A673 (cell line): Measurements from ENCODE around the gene FARP1. TPM values are rescaled to one million over a fixed set of nuclear protein-coding genes. Genes with fewer than 3 reads are reported as not detected.

Experiments
- BruUV-seq: library from RNA; stranded (reverse); fragments of 400-500 nt; replicated peaks from 2 replicates; lab custom pipeline; 2021; lab: Mats Ljungman, UMichigan
- CTCF ChIA-PET: fragments of 300-600 bp; sonication (Branson Sonifier 250); formaldehyde crosslinking; loops from one replicate; lab custom pipeline; 2022; ENCODE audit warnings: antibody characterized with exemption; lab: Charles Lee
- POLR2A ChIA-PET: fragments of 300-600 bp; sonication (Branson Sonifier 250); formaldehyde crosslinking; loops from one replicate; lab custom pipeline; 2022; ENCODE audit warnings: antibody characterized with exemption; ENCODE audit not compliant: low non-redundant PET; lab: Charles Lee
- DNase-seq: peaks from one replicate; pipeline ENCODE4 v3.0.0-alpha.2; 2015; ENCODE audit warnings: low spot score
- H3K27ac ChIP-seq: fragments of 200-600 bp; sonication (generic); 2 replicates; pipeline ENCODE4 v1.5.1; 2016; ENCODE audit warnings: mixed run types, low read depth, mild to moderate bottlenecking, mixed read lengths, antibody characterized with exemption, low read length; ENCODE audit not compliant: poor library complexity, severe bottlenecking
- H3K27me3 ChIP-seq: fragments of 200-600 bp; sonication (generic); replicated peaks from 2 replicates; pipeline ENCODE4 v1.6.1; 2017; ENCODE audit warnings: mixed run types, low read depth, mild to moderate bottlenecking, mixed read lengths, antibody characterized with exemption, low read length; ENCODE audit not compliant: insufficient read depth, poor library complexity
- H3K36me3 ChIP-seq: fragments of 200-600 bp; sonication (generic); 2 replicates; pipeline ENCODE4 v1.6.1; 2016; ENCODE audit warnings: mixed run types, mild to moderate bottlenecking, mixed read lengths, antibody characterized with exemption, low read length; ENCODE audit not compliant: insufficient read depth, poor library complexity, severe bottlenecking
- H3K4me1 ChIP-seq: fragments of 200-600 bp; sonication (generic); 2 replicates; pipeline ENCODE4 v1.6.1; 2017; ENCODE audit warnings: mixed run types, mild to moderate bottlenecking, mixed read lengths, antibody characterized with exemption, low read length; ENCODE audit not compliant: insufficient read depth, poor library complexity, severe bottlenecking
- H3K4me3 ChIP-seq: fragments of 200-600 bp; sonication (generic); 2 replicates; pipeline ENCODE4 v1.5.1; 2016; ENCODE audit warnings: low read depth, mixed run types, mild to moderate bottlenecking, mixed read lengths, low read length; ENCODE audit not compliant: poor library complexity, severe bottlenecking
- H3K9me3 ChIP-seq: fragments of 200-600 bp; sonication (generic); 2 replicates; pipeline ENCODE4 v1.6.1; 2016; ENCODE audit warnings: mixed run types, low read depth, mild to moderate bottlenecking, mixed read lengths, antibody characterized with exemption, low read length; ENCODE audit not compliant: poor library complexity, severe bottlenecking
- CTCF ChIP-seq: fragments of 300-800, 200-600 bp; sonication (generic); conservative IDR thresholded peaks from 2 replicates; pipeline ENCODE4 v1.5.1; 2017; ENCODE audit warnings: low read depth, mild to moderate bottlenecking, antibody characterized with exemption, low read length, moderate library complexity, mixed read lengths
- EZH2 ChIP-seq: fragments of 200-600 bp; sonication (generic); IDR thresholded peaks from 2 replicates; pipeline ENCODE4 v1.6.1; 2017; ENCODE audit warnings: borderline replicate concordance, low read depth, mild to moderate bottlenecking, mixed read lengths, antibody characterized with exemption, low read length; ENCODE audit not compliant: poor library complexity, severe bottlenecking
- intact Hi-C: fragments of 100-400 bp; cut with micrococcal nuclease; formaldehyde crosslinking; loops from one replicate; pipeline ENCODE4 v1.10.0; 2022; ENCODE audit not compliant: unreplicated experiment
- total RNA-seq: library from RNA; stranded (reverse); gene quantifications from 2 replicates; pipeline ENCODE4 v1.2.3, GENCODE V29; 2021

Gene FARP1
- total RNA-seq, 1 experiment from 2014 or later = 177 TPM

DNA sequence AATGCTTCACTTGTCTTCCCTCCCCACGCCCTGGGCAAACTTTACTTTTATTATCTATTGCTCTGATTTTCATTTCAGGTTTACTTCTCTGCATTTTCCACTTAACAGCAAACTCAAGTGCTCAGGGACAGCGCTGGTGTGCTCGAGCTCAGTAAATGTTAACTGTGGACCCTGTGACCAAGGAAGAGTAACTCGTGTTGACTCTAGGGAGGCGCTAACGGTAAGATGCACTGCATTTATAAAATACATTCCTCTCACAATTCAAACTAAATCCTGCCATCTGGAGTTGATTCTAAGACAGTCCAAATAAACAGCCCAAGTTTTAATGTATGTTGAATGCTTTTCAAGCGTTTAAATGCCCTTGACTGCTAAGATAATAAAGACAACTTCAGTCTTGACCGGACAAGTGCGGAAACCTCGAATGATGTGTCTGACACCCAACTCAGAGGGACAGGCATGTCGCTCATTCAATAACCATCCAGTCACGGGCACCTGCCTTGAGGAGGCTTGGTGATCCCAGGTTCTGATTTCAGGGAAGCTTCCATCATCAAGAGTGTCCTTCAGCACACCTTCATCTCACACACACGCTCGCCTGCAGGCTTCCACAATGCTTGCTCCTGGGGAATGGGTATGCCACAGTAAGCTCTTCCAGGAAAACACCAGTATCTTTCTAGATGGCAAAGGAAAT, 340.9 kb downstream of the FARP1 start:
- POLR2A ChIA-PET = interaction anchor here (0.6 kb wide), 1 partner anchor 338 kb away, joined by 15 read pairs; no protein-coding TSS in a partner anchor
- H3K27me3 ChIP-seq = no peaks in the 10 kb centered on the region
- CTCF ChIA-PET = interaction anchor here (1.1 kb wide), 1 partner anchor 170 kb away, joined by 7 read pairs; no protein-coding TSS in a partner anchor
- no peak for DNase-seq
- H3K4me1 ChIP-seq = peaks cover 34% of the 10 kb centered on the region
- TF ChIP-seq CTCF (0 out of 2 replicates have a peak, but pooled peaks have one; percentile 8), EZH2 (no peak)
- no TSS peak for BruUV-seq
- H3K9me3 ChIP-seq = no peaks in the 10 kb centered on the region
- peak overlapping the region; percentile 82 for H3K27ac ChIP-seq
- no peaks in the 10 kb centered on the region for H3K36me3 ChIP-seq
- H3K4me3 ChIP-seq = peak overlapping the region; percentile 21
- intact Hi-C loops = no loop called here

DNA sequence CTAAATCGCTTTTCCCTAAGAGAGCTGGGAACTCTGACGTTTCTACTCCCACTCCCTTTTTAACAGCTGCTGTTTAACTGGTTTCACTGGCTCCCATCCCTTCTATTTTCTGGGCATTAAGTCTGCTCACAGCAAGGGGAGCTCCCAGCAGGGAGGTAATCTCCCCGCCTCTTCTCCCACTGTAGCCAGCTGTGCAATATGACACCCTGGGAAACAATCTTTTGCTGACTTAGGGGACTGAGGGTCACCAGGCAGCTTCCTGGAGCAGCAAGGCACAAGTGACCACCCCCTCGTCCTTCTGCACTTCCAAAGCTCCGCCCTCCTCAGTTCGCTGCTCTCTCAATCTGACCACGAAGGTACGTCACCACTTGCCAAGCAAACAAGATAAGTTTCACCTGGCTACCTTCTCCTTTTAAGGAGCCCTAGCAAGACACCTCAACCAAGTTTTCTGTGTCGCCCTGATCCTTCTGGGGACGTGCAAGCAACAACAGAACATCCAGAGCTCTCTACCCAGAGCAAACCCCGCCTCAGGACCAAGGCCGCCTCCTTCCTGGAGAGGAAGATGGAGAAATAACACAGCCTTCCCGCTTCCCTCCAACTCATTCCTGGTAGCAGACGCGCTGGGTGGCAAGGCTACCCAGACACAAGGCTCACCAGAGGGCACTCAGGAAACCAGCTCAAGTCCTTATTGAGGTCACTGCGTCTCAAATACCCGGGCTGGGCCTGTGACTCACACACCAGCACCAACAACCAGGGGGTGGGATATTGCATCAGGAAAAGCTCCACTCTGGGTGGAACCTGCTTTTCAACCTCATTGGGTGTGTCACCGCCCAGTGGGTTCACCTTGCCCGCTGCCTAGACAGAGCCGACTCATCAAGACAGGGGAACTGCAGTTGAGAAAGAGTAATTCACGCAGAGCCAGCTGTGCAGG, 341.7 kb downstream of the FARP1 start:
- peak overlapping the region; percentile 82 for H3K27ac ChIP-seq
- ChIA-PET POLR2A (interaction anchor here (0.5 kb wide), 1 partner anchor 42 kb away, joined by 3 read pairs; no protein-coding TSS in a partner anchor), CTCF (interaction anchor here (1.1 kb wide), 1 partner anchor 169 kb away, joined by 7 read pairs; no protein-coding TSS in a partner anchor)
- H3K27me3 ChIP-seq = no peaks in the 10 kb centered on the region
- H3K9me3 ChIP-seq = no peaks in the 10 kb centered on the region
- intact Hi-C loops = no loop called here
- peaks cover 34% of the 10 kb centered on the region for H3K4me1 ChIP-seq
- peak overlapping the region; percentile 21 for H3K4me3 ChIP-seq
- DNase-seq = peak; percentile 86
- no TSS peak for BruUV-seq
- TF ChIP-seq EZH2 = no peak
- no peak for TF ChIP-seq CTCF
- H3K36me3 ChIP-seq = no peaks in the 10 kb centered on the region

DNA sequence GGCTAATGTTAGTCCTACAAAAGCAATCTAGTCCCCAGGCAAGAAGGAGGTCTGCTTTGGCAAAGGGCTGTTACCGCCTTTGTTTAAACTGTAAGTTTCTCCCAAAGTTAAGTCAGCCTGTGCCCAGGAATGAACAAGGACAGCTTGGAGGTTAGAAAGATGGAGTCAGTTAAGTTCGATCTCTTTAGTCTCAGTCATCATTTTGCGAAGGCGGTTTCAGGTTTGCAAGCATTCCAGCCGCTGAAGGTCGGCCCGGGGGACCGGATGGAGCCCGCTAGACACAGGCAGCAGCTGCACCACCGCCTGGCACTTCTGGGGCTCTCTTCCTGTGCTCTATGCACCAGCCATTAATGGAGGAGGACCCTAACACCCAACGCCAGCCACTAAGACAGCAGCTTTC, 342.7 kb downstream of the FARP1 start:
- H3K27me3 ChIP-seq = no peaks in the 10 kb centered on the region
- ChIA-PET POLR2A (no interaction called here), CTCF (no interaction called here)
- intact Hi-C loops = no loop called here
- H3K4me1 ChIP-seq = peaks cover 34% of the 10 kb centered on the region
- no peaks in the 10 kb centered on the region for H3K9me3 ChIP-seq
- TF ChIP-seq CTCF (no peak), EZH2 (no peak)
- BruUV-seq = no TSS peak
- H3K27ac ChIP-seq = peak overlapping the region; percentile 82
- H3K4me3 ChIP-seq = no peak overlapping the region
- DNase-seq = no peak
- H3K36me3 ChIP-seq = no peaks in the 10 kb centered on the region
